GM23338 (cell line): ENCODE measurements around the gene MBNL3. TPM values are rescaled to one million over a fixed set of nuclear protein-coding genes. Genes with fewer than 3 reads are reported as not detected.

Source experiments
- ATAC-seq: fragments of 200-7000 bp; cut with Tn5 transposase; 3 replicates; pipeline ENCODE4 v1.9.1; 2020
- DNase-seq: peaks from one replicate; pipeline ENCODE4 v3.0.0-alpha.2; 2015; ENCODE audit warnings: low spot score
- H2AFZ ChIP-seq: fragments of 200-600 bp; sonication (generic); 2 replicates; pipeline ENCODE4 v1.8.0; 2016; ENCODE audit warnings: antibody characterized with exemption, mild to moderate bottlenecking, moderate library complexity
- H3F3A ChIP-seq: fragments of 200-600 bp; sonication (generic); replicated peaks from 2 replicates; pipeline ENCODE4 v1.8.0; 2017; ENCODE audit warnings: antibody characterized with exemption, mixed run types, low read depth
- H3K27ac ChIP-seq: fragments of 200-600 bp; sonication (generic); 2 replicates; pipeline ENCODE4 v1.6.1; 2016; ENCODE audit warnings: low read depth
- H3K27me3 ChIP-seq: fragments of 200-600 bp; sonication (generic); 2 replicates; pipeline ENCODE4 v1.8.0; 2016; ENCODE audit warnings: mild to moderate bottlenecking, mixed run types, moderate library complexity; ENCODE audit not compliant: insufficient read depth
- H3K36me3 ChIP-seq: fragments of 200-600 bp; sonication (generic); 2 replicates; pipeline ENCODE4 v1.8.0; 2016; ENCODE audit warnings: mild to moderate bottlenecking; ENCODE audit not compliant: insufficient read depth
- H3K4me1 ChIP-seq: fragments of 200-600 bp; sonication (generic); 2 replicates; pipeline ENCODE4 v1.8.0; 2016; ENCODE audit warnings: mild to moderate bottlenecking, moderate library complexity; ENCODE audit not compliant: insufficient read depth
- H3K4me2 ChIP-seq: fragments of 200-600 bp; sonication (generic); 2 replicates; pipeline ENCODE4 v1.7.1; 2017; ENCODE audit warnings: mixed run types
- H3K4me3 ChIP-seq: fragments of 200-600 bp; sonication (generic); 2 replicates; pipeline ENCODE4 v1.6.1; 2016; ENCODE audit warnings: mixed run types
- H3K79me2 ChIP-seq: fragments of 200-600 bp; sonication (generic); replicated peaks from 2 replicates; pipeline ENCODE4 v1.8.0; 2017; ENCODE audit warnings: mild to moderate bottlenecking; ENCODE audit not compliant: insufficient read depth
- H3K9me2 ChIP-seq: fragments of 200-600 bp; sonication (generic); 2 replicates; pipeline ENCODE4 v1.8.0; 2017; ENCODE audit not compliant: insufficient read depth
- H4K20me1 ChIP-seq: fragments of 200-600 bp; sonication (generic); replicated peaks from 2 replicates; pipeline ENCODE4 v1.8.0; 2017; ENCODE audit warnings: mild to moderate bottlenecking; ENCODE audit not compliant: insufficient read depth
- H3K27ac Mint-ChIP-seq: 2 replicates; pipeline ENCODE4 v1.8.0; 2020; ENCODE audit warnings: inconsistent platforms, mild to moderate bottlenecking, moderate library complexity, mixed read lengths
- H3K27me3 Mint-ChIP-seq: 3 replicates; pipeline ENCODE4 v1.8.0; 2022; ENCODE audit warnings: low read depth, mild to moderate bottlenecking, moderate library complexity, mixed read lengths, inconsistent platforms; ENCODE audit not compliant: insufficient read depth, poor library complexity
- H3K36me3 Mint-ChIP-seq: 3 replicates; pipeline ENCODE4 v1.8.0; 2021; ENCODE audit warnings: low read depth, mild to moderate bottlenecking, inconsistent platforms, moderate library complexity, mixed read lengths
- H3K4me1 Mint-ChIP-seq: 3 replicates; pipeline ENCODE4 v1.8.0; 2020; ENCODE audit warnings: mild to moderate bottlenecking, inconsistent platforms, mixed read lengths
- H3K4me3 Mint-ChIP-seq: 3 replicates; pipeline ENCODE4 v1.8.0; 2021; ENCODE audit warnings: moderate library complexity, mild to moderate bottlenecking, inconsistent platforms, mixed read lengths
- H3K9me3 Mint-ChIP-seq: 3 replicates; pipeline ENCODE4 v1.8.0; 2020; ENCODE audit warnings: moderate library complexity, mild to moderate bottlenecking, inconsistent platforms, mixed read lengths
- CREB1 ChIP-seq: fragments of 250-450 bp; sonication (Bioruptor Pico); IDR thresholded peaks from 2 replicates; pipeline ENCODE4 v1.5.0; 2020; ENCODE audit warnings: low read depth, mild to moderate bottlenecking, moderate library complexity
- CTCF ChIP-seq, 2 experiments: fragments of 200-600 bp in 1 of 2; sonication (generic) in 1 of 2; conservative IDR thresholded peaks; 2 replicates each; pipeline versions ENCODE4 v1.5.1 to v1.6.1; 2016 to 2017; ENCODE audit warnings: antibody characterized with exemption in 2 of 2, low read depth in 2 of 2, mild to moderate bottlenecking in 2 of 2, moderate library complexity in 1 of 2
- EZH2 ChIP-seq: fragments of 200-600 bp; sonication (generic); IDR thresholded peaks from one replicate; pipeline ENCODE4 v1.8.0; 2017; ENCODE audit warnings: antibody characterized with exemption, mild to moderate bottlenecking, low read depth; ENCODE audit not compliant: unreplicated experiment
- EZH2phosphoT487 ChIP-seq: fragments of 200-600 bp; sonication (generic); IDR thresholded peaks from one replicate; pipeline ENCODE4 v1.8.1; 2018; ENCODE audit warnings: antibody characterized with exemption; ENCODE audit not compliant: unreplicated experiment
- JUNB ChIP-seq: IDR thresholded peaks from one replicate; pipeline ENCODE4 v1.6.1; 2016; ENCODE audit warnings: antibody characterized with exemption; ENCODE audit not compliant: unreplicated experiment
- NANOG ChIP-seq: IDR thresholded peaks from 2 replicates; pipeline ENCODE4 v1.6.1; 2016; ENCODE audit warnings: antibody characterized with exemption, borderline replicate concordance
- POLR2AphosphoS5 ChIP-seq: IDR thresholded peaks from 2 replicates; pipeline ENCODE4 v1.6.1; 2016; ENCODE audit warnings: antibody characterized with exemption, low read depth
- REST ChIP-seq: IDR thresholded peaks from one replicate; pipeline ENCODE4 v1.6.1; 2018; ENCODE audit warnings: antibody characterized with exemption; ENCODE audit not compliant: unreplicated experiment
- STAT1 ChIP-seq: IDR thresholded peaks from one replicate; pipeline ENCODE4 v1.6.1; 2016; ENCODE audit warnings: antibody characterized with exemption; ENCODE audit not compliant: unreplicated experiment
- ZNF114 ChIP-seq: fragments of 250-450 bp; sonication (Bioruptor Pico); IDR thresholded peaks from 2 replicates; pipeline ENCODE4 v1.5.0; 2020; ENCODE audit warnings: mild to moderate bottlenecking, moderate library complexity
- ZNF331 ChIP-seq: fragments of 250-450 bp; sonication (Bioruptor Pico); IDR thresholded peaks from 2 replicates; pipeline ENCODE4 v1.5.0; 2020; ENCODE audit warnings: low read depth, mild to moderate bottlenecking, moderate library complexity
- polyA plus RNA-seq: library from polyadenylated mRNA; unstranded; fragments of >200 nt; fragmentation: Nextera tagmentation; extraction: Ambion mirVana; gene quantifications from 2 replicates; pipeline ENCODE4 v1.2.1, GENCODE V29; 2016
- total RNA-seq: library from RNA; depleted of rRNA; stranded (reverse); fragments of >200 nt; shearing (Covaris generic); gene quantifications from 2 replicates; pipeline ENCODE4 v1.2.3, GENCODE V29; 2014
- TF ChIP-seq, protein P1 (sequence below): fragments of 250-450 bp; sonication (Bioruptor Pico); IDR thresholded peaks from 2 replicates; pipeline ENCODE4 v1.5.0; 2020; ENCODE audit warnings: mild to moderate bottlenecking, moderate library complexity
- TF ChIP-seq, protein P2 (sequence below): IDR thresholded peaks from 2 replicates; pipeline ENCODE4 v1.6.1; 2016; ENCODE audit warnings: antibody characterized with exemption

The MBNL3 gene
- total and polyA plus RNA-seq, 2 experiments from 2014 or later = 2.3 to 2.4 TPM

GRCh38 chrX:132331532-132331931, 157.3 kb downstream of the MBNL3 start:
- no peaks in the 10 kb centered on the region for H3F3A ChIP-seq
- Mint-ChIP-seq H3K27ac (no peak overlapping the region), H3K36me3 (no peaks in the 10 kb centered on the region), H3K4me1 (no peaks in the 10 kb centered on the region), H3K9me3 (0 out of 3 replicates have a peak, but pooled peaks cover 2% of the 10 kb centered on the region), H3K4me3 (no peak overlapping the region), H3K27me3 (peaks cover 3% of the 10 kb centered on the region)
- H4K20me1 ChIP-seq = no peaks in the 10 kb centered on the region
- TF ChIP-seq STAT1 (no peak), NANOG (no peak), CREB1 (no peak), REST (no peak), ZNF331 (CRISPR knock-in tag) (no peak), CTCF (conservative IDR thresholded peaks at IDR 0.05; ENCODE audit: low read depth in 2 of 2) (no peak), EZH2phosphoT487 (no peak), EZH2 (no peak), ZNF114 (CRISPR knock-in tag) (no peak), JUNB (no peak), POLR2AphosphoS5 (no peak)
- TF ChIP-seq, protein P1, sequence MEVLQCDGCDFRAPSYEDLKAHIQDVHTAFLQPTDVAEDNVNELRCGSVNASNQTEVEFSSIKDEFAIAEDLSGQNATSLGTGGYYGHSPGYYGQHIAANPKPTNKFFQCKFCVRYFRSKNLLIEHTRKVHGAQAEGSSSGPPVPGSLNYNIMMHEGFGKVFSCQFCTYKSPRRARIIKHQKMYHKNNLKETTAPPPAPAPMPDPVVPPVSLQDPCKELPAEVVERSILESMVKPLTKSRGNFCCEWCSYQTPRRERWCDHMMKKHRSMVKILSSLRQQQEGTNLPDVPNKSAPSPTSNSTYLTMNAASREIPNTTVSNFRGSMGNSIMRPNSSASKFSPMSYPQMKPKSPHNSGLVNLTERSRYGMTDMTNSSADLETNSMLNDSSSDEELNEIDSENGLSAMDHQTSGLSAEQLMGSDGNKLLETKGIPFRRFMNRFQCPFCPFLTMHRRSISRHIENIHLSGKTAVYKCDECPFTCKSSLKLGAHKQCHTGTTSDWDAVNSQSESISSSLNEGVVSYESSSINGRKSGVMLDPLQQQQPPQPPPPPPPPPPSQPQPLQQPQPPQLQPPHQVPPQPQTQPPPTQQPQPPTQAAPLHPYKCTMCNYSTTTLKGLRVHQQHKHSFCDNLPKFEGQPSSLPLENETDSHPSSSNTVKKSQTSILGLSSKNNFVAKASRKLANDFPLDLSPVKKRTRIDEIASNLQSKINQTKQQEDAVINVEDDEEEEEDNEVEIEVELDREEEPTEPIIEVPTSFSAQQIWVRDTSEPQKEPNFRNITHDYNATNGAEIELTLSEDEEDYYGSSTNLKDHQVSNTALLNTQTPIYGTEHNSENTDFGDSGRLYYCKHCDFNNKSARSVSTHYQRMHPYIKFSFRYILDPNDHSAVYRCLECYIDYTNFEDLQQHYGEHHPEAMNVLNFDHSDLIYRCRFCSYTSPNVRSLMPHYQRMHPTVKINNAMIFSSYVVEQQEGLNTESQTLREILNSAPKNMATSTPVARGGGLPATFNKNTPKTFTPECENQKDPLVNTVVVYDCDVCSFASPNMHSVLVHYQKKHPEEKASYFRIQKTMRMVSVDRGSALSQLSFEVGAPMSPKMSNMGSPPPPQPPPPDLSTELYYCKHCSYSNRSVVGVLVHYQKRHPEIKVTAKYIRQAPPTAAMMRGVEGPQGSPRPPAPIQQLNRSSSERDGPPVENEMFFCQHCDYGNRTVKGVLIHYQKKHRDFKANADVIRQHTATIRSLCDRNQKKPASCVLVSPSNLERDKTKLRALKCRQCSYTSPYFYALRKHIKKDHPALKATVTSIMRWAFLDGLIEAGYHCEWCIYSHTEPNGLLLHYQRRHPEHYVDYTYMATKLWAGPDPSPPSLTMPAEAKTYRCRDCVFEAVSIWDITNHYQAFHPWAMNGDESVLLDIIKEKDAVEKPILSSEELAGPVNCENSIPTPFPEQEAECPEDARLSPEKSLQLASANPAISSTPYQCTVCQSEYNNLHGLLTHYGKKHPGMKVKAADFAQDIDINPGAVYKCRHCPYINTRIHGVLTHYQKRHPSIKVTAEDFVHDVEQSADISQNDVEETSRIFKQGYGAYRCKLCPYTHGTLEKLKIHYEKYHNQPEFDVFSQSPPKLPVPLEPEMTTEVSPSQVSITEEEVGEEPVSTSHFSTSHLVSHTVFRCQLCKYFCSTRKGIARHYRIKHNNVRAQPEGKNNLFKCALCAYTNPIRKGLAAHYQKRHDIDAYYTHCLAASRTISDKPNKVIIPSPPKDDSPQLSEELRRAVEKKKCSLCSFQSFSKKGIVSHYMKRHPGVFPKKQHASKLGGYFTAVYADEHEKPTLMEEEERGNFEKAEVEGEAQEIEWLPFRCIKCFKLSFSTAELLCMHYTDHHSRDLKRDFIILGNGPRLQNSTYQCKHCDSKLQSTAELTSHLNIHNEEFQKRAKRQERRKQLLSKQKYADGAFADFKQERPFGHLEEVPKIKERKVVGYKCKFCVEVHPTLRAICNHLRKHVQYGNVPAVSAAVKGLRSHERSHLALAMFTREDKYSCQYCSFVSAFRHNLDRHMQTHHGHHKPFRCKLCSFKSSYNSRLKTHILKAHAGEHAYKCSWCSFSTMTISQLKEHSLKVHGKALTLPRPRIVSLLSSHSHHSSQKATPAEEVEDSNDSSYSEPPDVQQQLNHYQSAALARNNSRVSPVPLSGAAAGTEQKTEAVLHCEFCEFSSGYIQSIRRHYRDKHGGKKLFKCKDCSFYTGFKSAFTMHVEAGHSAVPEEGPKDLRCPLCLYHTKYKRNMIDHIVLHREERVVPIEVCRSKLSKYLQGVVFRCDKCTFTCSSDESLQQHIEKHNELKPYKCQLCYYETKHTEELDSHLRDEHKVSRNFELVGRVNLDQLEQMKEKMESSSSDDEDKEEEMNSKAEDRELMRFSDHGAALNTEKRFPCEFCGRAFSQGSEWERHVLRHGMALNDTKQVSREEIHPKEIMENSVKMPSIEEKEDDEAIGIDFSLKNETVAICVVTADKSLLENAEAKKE (CRISPR knock-in tag) = no peak
- TF ChIP-seq, protein P2, sequence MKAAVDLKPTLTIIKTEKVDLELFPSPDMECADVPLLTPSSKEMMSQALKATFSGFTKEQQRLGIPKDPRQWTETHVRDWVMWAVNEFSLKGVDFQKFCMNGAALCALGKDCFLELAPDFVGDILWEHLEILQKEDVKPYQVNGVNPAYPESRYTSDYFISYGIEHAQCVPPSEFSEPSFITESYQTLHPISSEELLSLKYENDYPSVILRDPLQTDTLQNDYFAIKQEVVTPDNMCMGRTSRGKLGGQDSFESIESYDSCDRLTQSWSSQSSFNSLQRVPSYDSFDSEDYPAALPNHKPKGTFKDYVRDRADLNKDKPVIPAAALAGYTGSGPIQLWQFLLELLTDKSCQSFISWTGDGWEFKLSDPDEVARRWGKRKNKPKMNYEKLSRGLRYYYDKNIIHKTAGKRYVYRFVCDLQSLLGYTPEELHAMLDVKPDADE = no peak
- H3K27me3 ChIP-seq = no peaks in the 10 kb centered on the region
- H3K27ac ChIP-seq = no peak overlapping the region
- H3K4me2 ChIP-seq = no peak overlapping the region
- DNase-seq = no peak
- no peak for ATAC-seq
- no peaks in the 10 kb centered on the region for H3K79me2 ChIP-seq
- H3K4me1 ChIP-seq = no peaks in the 10 kb centered on the region
- H2AFZ ChIP-seq = no peak overlapping the region
- H3K4me3 ChIP-seq = no peak overlapping the region
- H3K9me2 ChIP-seq = no peaks in the 10 kb centered on the region
- no peaks in the 10 kb centered on the region for H3K36me3 ChIP-seq
